Fibroblast of skin of right quadriceps (primary cell): ENCODE measurements around the gene KRTAP9-4.
"Not testable (repeated sequence)": the region's sequence is repeated elsewhere in the genome, so short reads cannot be mapped to it uniquely, and the experiment has no call there.

ENCODE experiments used
- DNase-seq: peaks from one replicate; pipeline ENCODE4 v3.0.0-alpha.2; 2013

Gene KRTAP9-4, protein sequence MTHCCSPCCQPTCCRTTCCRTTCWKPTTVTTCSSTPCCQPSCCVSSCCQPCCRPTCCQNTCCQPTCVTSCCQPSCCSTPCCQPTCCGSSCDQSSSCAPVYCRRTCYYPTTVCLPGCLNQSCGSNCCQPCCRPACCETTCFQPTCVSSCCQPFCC

DNA sequence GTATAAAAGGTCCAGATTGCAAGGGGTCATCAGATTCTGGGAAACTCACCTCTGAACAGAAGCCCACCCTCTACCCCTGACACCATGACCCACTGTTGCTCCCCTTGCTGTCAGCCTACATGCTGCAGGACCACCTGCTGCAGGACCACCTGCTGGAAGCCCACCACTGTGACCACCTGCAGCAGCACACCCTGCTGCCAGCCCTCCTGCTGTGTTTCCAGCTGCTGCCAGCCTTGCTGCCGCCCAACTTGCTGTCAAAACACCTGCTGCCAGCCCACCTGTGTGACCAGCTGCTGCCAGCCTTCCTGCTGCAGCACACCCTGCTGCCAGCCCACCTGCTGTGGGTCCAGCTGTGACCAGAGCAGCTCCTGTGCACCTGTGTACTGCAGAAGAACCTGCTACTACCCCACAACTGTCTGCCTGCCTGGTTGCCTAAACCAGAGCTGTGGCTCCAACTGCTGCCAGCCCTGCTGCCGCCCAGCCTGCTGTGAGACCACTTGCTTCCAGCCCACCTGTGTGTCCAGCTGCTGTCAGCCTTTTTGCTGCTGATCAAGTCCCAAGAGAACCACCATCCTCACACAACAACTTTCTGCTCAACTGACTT is at the start of gene KRTAP9-4:
Gene KRTAP9-4, plus strand, starts transcription at position 51 of the 604 bp plus-strand sequence. Its CDS starts 34 bp downstream, at position 85.
- DNase-seq = not testable (repeated sequence)

DNA sequence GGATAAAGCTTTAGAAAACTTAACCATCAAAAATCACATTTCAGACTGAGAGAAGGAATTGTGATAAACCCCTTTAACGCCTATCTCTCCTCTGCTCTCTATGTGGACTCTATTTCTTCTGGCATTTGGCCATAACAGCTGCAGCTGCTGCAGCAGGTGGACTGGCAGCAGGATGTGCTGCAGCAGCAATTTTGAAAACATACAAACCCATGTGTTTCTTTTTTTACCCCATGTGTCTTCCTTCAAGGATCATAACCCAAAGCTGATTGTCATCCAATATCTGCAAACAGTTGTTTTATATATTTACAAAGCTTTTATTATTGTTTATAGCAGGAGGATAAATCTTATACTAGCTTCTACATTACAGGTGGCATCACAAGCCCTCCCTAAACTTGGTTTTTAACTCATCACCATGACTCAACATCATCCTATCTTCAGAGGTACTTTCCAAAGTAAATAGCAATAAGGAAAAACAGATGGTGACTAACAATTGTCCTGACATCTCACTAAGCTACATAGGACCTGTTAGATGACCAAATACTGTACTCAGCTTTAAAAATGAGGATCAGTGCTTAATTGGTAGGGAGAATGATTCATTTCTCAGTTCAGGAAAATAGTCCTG is 37.5 kb upstream of the KRTAP9-4 start:
- peak; percentile 39 for DNase-seq

DNA sequence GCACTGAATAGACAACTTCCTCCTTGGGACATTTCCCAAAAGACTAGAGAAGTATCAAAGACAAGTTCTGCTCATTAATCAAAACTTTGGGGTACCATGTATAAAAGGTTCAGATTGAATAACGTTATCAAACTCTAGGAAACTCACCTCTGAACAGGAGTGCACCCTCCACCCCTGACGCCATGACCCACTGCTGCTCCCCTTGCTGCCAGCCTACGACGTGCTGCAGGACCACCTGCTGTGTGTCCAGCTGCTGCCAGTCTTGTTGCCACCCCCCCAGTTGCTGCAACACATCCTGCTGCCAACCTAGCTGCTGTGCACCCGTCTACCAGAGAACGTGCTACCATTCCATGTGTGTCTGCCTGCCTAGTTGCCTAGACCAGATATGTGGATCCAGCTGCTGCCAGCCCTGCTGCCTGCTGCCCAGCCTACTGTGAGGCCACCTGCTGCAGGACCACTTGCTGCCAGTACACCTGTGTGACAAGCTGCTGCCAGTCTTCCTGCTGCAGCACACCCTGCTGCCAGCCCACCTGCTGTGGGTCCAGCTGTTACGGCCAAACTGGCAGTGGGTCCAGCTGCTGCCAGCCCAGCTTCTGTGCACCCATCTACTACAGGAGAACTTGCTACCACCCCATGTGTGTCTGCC is 36.8 kb upstream of the KRTAP9-4 start:
- DNase-seq = no peak

DNA sequence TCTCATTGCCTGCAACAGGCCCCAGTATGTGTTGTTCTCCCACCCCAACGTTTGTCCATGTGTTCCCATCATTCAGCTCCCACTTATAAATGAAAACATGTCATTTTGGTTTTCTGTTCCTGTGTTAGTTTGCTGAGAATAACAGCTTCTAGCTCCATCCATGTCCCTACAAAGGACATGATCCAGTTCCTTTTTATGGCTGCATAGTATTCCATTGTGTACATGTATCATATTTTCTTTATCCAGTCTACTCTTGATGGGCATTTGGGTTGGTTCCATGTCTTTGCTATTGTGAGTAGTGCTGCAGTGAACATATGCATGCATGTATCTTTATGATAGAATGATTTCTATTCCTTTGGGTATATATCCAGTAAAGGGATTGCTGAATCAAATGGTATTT is 33.8 kb upstream of the KRTAP9-4 start:
- DNase-seq = no peak

DNA sequence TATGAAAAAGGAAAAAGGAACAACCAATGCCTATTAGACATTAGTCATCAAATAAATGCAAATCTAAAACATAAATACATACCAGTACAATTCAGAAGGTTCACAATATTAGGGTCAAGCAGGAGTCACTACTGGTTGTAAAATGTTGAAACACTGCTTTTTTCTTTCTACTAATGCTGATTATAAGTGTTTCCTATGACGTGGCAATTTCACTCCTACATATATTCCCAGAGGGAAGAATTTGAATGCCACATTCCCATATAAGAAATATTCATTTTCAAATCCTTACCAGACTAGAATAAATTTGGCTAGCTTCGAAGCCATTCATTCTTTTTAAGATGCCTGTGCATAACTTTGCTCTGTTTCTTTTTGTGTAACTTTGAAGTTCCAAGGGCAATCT is 25.7 kb upstream of the KRTAP9-4 start:
- DNase-seq = peak; percentile 15

DNA sequence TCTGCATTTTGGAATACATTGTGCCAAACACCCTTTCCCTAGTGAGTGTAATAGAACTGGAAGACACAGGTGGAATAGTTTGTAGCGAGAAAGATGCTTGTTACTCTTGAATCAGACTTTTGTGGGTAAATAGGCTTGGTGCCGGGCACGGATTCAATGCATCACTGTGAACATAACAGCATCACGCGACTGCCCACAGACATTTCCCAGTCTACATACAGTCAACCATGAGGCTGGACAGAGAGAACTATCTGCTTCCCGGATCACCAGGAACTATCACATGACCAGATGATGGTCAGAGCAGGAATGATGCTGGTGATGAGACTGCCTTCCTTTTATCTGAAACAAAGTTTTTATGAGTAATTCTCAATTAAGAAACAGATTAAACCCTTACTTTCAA is 23.4 kb upstream of the KRTAP9-4 start:
- DNase-seq = no peak

DNA sequence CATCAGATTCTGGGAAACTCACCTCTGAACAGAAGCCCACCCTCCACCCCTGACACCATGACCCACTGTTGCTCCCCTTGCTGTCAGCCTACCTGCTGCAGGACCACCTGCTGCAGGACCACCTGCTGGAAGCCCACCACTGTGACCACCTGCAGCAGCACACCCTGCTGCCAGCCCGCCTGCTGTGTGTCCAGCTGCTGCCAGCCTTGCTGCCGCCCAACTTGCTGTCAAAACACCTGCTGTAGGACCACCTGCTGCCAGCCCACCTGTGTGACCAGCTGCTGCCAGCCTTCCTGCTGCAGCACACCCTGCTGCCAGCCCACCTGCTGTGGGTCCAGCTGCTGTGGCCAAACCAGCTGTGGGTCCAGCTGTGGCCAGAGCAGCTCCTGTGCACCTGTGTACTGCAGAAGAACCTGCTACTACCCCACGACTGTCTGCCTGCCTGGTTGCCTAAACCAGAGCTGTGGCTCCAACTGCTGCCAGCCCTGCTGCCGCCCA is 22.8 kb upstream of the KRTAP9-4 start, which contains the start of gene KRTAP9-2:
Gene KRTAP9-2, plus strand, starts transcription at position 51 of the 498 bp plus-strand sequence. Its CDS starts 7 bp downstream, at position 58.
- not testable (repeated sequence) for DNase-seq

DNA sequence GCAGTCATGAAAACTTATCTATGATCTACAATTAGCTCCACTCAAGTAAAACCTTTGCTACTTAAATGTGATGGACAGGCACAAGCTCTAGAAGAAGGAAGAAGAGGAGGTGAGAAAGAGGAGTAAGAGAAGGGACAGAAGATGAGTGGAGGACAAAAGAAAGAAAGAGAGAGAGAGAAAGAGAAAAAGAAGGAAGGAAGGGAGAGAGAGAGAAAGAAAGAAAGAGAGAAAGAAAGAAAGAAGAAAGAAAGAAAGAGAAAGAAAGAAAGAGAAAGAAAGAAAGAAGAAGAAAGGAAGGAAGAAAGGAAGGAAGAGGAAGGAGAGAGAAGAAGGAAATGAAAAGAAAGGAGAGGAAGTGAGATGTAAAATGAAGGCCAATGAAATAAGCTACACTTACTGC is 19.4 kb upstream of the KRTAP9-4 start:
- no peak for DNase-seq

DNA sequence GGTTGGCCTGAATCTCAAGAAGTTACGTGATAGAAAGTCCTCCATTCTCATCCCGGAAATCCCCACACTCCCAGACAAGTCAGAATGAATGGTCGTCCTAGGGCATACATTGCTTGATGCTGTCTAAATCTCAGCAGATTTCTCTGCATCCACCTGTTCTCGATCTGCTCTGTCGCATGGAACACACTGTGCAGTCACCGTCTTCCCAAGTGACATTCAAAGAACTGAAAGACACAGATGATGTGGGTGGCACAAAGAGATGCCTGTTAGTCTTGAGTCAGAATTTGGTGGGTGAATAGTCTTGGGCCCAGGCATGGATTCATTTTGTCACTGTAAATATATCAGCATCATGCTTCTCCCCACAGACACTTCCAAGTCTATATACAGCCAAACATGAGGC is 17.8 kb upstream of the KRTAP9-4 start:
- DNase-seq = no peak

DNA sequence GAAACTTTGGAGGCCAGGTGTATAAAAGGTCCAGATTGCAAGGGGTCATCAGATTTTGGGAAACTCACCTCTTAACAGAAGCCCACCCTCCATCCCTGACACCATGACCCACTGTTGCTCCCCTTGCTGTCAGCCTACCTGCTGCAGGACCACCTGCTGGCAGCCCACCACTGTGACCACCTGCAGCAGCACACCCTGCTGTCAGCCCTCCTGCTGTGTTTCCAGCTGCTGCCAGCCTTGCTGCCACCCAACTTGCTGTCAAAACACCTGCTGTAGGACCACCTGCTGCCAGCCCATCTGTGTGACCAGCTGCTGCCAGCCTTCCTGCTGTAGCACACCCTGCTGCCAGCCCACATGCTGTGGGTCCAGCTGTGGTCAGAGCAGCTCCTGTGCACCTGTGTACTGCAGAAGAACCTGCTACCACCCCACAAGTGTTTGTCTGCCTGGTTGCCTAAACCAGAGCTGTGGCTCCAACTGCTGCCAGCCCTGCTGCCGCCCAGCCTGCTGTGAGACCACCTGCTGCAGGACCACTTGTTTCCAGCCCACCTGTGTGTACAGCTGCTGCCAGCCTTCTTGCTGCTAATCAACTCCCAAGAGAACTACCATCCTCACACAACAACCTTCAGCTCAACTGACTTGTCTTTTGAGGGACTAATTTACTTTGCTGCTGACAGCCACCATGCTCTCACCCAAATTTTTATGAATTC is 16.9 kb upstream of the KRTAP9-4 start, which contains the start of gene KRTAP9-3:
Gene KRTAP9-3, plus strand, starts transcription at position 51 of the 707 bp plus-strand sequence. Its CDS starts 53 bp downstream, at position 104.
- not testable (repeated sequence) for DNase-seq

DNA sequence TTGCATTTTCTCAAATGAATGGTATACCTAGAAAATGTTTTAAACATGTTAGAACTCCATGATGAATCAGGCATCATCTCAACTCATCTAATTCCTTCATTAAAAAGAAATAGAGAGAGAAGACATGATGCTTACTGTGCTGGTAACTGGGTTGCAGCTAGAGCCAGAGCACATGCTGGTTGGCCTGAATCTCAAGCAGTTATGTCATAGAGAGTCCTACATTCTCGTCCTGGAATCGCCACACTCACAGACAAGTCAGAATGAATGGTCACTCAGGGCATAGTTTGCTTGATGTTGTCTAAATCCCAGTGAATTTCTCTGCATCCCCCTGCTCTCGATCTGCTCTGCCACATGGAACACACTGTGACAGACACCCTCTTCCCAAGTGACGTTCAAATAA is 12.4 kb upstream of the KRTAP9-4 start:
- DNase-seq = not testable (repeated sequence)

DNA sequence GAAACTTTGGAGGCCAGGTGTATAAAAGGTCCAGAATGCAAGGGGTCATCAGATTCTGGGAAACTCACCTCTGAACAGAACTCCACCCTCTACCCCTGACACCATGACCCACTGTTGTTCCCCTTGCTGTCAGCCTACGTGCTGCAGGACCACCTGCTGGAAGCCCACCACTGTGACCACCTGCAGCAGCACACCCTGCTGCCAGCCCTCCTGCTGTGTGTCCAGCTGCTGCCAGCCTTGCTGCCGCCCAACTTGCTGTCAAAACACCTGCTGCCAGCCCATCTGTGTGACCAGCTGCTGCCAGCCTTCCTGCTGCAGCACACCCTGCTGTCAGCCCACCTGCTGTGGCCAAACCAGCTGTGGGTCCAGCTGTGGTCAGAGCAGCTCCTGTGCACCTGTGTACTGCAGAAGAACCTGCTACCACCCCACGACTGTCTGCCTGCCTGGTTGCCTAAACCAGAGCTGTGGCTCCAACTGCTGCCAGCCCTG is 11.5 kb upstream of the KRTAP9-4 start, which contains the start of gene KRTAP9-8:
Gene KRTAP9-8, plus strand, starts transcription at position 51 of the 489 bp plus-strand sequence. Its CDS starts 53 bp downstream, at position 104.
- not testable (repeated sequence) for DNase-seq

DNA sequence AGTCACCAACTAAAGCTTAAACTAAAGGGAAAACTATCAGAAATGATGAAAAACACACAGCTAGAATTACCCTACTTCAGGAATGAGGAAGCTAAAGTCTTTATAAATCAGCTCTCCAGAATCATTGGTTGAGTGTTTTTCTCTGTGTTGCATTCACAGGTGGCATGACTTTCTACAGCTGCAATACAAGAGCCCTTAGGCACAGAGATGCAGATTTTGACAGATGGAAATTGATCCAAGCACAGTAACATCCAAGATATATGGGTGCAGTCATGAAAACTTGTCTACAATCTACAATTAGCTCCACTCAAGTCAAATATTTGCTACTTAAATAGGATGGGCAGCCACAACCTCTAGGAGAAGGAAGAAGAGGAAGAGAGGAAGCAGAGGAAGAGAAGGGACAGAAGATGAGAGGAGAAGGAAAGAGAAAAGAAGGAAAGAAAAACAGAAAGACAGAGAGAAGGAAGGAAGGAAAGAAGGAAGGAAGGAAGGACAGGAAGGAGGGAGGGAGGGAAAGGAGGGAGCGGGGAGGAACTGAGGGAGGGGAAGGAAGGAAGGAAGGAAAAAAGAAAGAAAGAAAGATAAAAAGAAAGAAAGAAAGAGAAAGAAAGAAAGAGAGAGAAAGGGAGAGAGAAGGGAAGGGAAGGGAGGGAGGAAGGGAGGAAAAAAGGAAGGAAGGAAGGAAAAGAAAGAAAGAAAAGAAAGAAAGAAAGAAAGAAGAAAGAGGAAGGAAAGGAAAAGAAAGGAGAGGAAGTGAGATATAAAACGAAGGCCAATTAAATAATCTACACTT is 2.3 kb upstream of the KRTAP9-4 start:
- not testable (repeated sequence) for DNase-seq

DNA sequence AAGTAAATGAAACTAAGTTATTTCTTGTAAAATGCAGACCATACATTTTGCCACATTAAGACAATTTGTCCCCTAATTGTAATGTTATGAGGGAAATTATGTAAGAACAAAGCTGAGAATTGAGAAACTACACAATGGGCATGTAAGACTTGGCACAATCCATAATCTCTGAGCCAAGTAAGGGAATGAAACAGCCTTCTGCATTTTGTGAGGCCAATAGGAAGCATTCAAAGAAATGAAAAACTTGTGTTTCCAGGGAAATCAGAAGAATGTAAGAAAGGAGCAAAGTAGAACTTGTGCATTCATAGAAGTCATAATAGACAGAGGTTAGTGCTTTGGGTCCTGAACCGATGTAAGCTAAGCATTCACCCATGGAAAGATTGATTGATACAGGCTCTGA is 1.8 kb downstream of the KRTAP9-4 start:
- DNase-seq = no peak

DNA sequence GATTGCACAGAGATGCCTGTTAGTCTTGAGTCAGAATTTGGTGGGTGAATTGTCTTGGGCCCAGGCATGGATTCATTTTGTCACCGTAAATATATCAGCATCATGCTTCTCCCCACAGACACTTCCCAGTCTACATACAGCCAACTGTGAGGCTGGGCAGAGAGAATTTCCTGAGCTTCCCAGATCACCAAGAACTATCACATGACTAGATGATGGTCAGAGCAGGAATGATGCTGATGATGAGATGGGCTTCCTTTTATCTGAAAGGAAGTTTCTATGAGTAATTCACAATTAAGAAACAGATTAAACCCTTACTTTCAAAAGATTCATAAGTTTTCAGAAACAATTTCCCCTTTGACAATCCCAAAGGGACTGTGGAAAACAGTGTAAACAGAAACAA is 5.4 kb downstream of the KRTAP9-4 start:
- DNase-seq = peak; percentile 7

DNA sequence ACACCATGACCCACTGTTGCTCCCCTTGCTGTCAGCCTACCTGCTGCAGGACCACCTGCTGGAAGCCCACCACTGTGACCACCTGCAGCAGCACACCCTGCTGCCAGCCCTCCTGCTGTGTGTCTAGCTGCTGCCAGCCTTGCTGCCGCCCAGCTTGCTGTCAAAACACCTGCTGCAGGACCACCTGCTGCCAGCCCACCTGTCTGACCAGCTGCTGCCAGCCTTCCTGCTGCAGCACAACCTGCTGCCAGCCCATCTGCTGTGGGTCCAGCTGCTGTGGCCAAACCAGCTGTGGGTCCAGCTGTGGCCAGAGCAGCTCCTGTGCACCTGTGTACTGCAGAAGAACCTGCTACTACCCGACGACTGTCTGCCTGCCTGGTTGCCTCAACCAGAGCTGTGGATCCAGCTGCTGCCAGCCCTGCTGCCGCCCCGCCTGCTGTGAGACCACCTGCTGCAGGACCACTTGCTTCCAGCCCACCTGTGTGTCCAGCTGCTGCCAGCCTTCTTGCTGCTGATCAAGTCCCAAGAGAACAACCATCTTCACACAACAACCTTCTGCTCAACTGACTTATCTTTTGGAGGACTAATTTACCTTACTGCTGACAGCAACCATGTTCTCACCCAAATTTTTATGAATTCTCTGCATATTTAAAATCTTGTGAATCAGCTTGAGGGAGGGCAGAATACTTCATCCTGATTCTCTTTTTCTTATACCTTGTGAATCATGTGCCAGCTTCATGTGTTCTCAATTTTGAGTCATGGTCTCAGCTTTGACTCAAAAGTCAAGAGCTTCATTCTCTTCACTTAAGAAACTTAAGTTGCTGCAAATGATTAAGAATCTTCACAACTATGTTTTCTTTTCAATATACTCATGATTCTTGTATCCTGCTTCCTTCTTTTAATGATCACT is 6.1 kb downstream of the KRTAP9-4 start, which contains the start of gene KRTAP9-9:
Gene KRTAP9-9, plus strand, starts transcription at position 4 of the 910 bp plus-strand sequence.
- peak; percentile 68 for DNase-seq

DNA sequence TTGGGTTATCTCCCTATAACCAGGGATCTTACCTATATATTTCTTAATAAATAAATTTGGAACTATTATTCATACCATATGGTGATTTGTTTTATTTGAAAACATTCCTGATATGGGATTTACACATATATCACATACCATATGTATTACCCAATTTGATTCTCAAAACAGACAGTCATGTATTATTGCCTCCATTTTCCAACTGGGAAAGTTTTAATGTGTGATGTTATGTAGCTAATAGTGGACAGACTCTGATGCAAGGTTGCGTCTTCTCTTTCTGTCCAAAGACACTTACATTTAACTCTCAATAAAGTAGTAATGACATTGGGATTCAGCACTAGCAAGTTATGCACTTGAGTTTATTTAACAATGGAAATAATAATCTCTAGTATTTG is 6.8 kb downstream of the KRTAP9-4 start:
- peak; percentile 55 for DNase-seq

DNA sequence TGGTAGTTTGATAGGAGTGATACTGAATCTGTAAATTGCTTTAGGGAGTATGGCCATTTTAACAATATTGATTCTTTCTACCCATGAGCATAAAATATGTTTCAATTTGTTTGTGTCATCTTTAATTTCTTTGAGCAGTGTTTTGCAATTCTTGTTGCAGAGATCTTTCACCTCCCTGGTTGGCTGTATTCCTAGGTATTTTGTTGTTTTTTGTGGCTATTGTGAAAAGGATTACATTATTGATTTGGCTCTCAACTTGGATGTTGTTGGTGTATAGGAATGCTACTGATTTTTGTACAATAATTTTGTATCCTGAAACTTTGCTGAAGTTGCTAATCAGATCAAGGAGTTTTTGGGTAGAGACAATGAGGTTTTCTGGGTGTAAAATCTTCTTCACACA is 8.9 kb downstream of the KRTAP9-4 start:
- DNase-seq = no peak

DNA sequence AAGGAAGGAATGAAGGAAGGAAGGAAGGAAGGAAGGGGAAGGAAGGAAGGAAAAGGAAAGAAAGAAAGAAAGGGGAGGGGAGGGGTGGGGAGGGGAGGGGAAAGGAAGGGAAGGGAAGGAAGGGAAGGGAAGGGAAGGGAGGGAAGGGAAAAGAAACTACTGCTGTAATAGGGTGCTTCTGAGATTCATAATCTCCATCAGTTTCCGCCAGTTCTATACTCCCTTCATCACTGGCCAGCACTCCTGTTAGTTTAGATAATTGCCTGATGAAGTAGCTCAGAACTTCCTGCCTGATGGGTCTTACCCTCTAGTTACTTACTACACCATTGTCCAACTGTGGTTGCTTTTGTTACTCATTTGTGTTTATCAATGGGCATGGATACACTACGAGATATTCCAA is 13.7 kb downstream of the KRTAP9-4 start:
- DNase-seq = no peak

DNA sequence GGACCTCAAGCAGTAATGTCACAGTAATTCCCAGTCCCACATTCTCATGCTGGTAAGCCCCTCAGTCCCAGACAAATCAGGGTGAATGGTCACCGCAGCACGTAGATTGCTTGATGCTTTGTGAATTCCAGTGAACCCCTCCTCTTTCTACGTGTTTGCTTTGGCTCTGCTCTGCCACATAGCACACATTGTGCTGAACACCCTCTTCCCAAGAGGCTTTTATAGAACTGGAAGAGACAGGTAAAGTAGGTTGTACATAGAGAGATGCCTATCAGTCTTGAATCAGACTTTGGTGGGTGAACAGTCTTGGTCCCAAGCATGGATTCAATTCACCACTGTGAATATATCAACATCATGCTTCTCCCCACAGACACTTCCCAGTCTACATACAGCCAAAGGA is 15.1 kb downstream of the KRTAP9-4 start:
- no peak for DNase-seq
